Measurements from ENCODE around the gene DPYD. TPM values are rescaled to one million over a fixed set of nuclear protein-coding genes. Genes with fewer than 3 reads are reported as not detected.

DPYD gene
- total and polyA plus RNA-seq, 8 donors: 2.7 to 24.5 (median 9.4) TPM

- WGBS, 2 donors: 36 to 44% methylated on average over 6 of the region's 6 CpGs
- DNase-seq: no peak
- no peaks in the 10 kb centered on the region for H3K27me3 ChIP-seq
- H3K27ac ChIP-seq: no peak overlapping the region
- intact Hi-C loops (cut with DNase I): no loop called here
- no peaks in the 10 kb centered on the region for H3K4me1 ChIP-seq
- H3K4me3 ChIP-seq: no peak overlapping the region
- peak; percentile 39 for FAIRE-seq
- ATAC-seq: peak in 3 of 4 donors; percentile 60 to 72 (median 64)
- peak in 2 of 4 donors; percentile 15 to 25 for TF ChIP-seq CTCF (IDR thresholded peaks at IDR 0.05)
- H3K36me3 ChIP-seq: no peaks in the 10 kb centered on the region
- H3K9me3 ChIP-seq: no peaks in the 10 kb centered on the region
These were observed 100.2 kb downstream of the DPYD start for GRCh38 chr1:97820470-97821188.

GRCh38 chr1:97816927-97817326, 103.9 kb downstream of the DPYD start:
- H3K4me1 ChIP-seq: no peaks in the 10 kb centered on the region
- FAIRE-seq (no peak), DNase-seq (no peak), ATAC-seq (no peak)
- no peaks in the 10 kb centered on the region for H3K9me3 ChIP-seq
- no peaks in the 10 kb centered on the region for H3K27me3 ChIP-seq
- H3K27ac ChIP-seq: no peak overlapping the region
- H3K36me3 ChIP-seq: no peaks in the 10 kb centered on the region
- intact Hi-C loops (cut with DNase I): no loop called here
- no peak overlapping the region for H3K4me3 ChIP-seq
- WGBS, 2 donors: 60 to 72% methylated on average over 1 of the region's 1 CpG
- no peak for TF ChIP-seq CTCF (IDR thresholded peaks at IDR 0.05)

- FAIRE-seq (no peak), DNase-seq (no peak), ATAC-seq (no peak)
- Histone ChIP-seq H3K36me3 (no peaks in the 10 kb centered on the region), H3K27me3 (no peaks in the 10 kb centered on the region), H3K9me3 (no peaks in the 10 kb centered on the region), H3K4me1 (no peaks in the 10 kb centered on the region), H3K4me3 (no peak overlapping the region), H3K27ac (no peak overlapping the region)
- no peak for TF ChIP-seq CTCF (IDR thresholded peaks at IDR 0.05)
- 91 to 93% methylated on average over 3 of the region's 3 CpGs for WGBS, 2 donors
- intact Hi-C loops (cut with DNase I): no loop called here
These were observed 106.0 kb downstream of the DPYD start for GRCh38 chr1:97814804-97815203.

GRCh38 chr1:97814121-97814520, 106.7 kb downstream of the DPYD start:
- intact Hi-C loops (cut with DNase I): no loop called here
- Histone ChIP-seq H3K9me3 (no peaks in the 10 kb centered on the region), H3K4me1 (no peaks in the 10 kb centered on the region), H3K4me3 (no peak overlapping the region), H3K27me3 (no peaks in the 10 kb centered on the region), H3K36me3 (no peaks in the 10 kb centered on the region), H3K27ac (no peak overlapping the region)
- no peak for DNase-seq
- TF ChIP-seq CTCF (IDR thresholded peaks at IDR 0.05): no peak
- no peak for FAIRE-seq
- 83 to 86% methylated on average over 1 of the region's 1 CpG for WGBS, 2 donors
- no peak for ATAC-seq

GRCh38 chr1:97812076-97812475, 108.8 kb downstream of the DPYD start:
- TF ChIP-seq CTCF (IDR thresholded peaks at IDR 0.05): no peak
- ATAC-seq: no peak

More at GRCh38 chr1:97812076-97812475, 108.8 kb downstream of the DPYD start:
- no peaks in the 10 kb centered on the region for H3K4me1 ChIP-seq
- FAIRE-seq: no peak
- H3K4me3 ChIP-seq: no peak overlapping the region
- H3K27me3 ChIP-seq: no peaks in the 10 kb centered on the region
- no peaks in the 10 kb centered on the region for H3K9me3 ChIP-seq
- no peak overlapping the region for H3K27ac ChIP-seq
- DNase-seq: no peak
- intact Hi-C loops (cut with DNase I): no loop called here
- H3K36me3 ChIP-seq: no peaks in the 10 kb centered on the region

All from pancreas (tissue), 10 donors.